Activated CD8-positive, alpha-beta memory T cell treated with anti-CD3 and anti-CD28 coated beads for 48 hours (primary cell): ENCODE data around the gene STOML3.

ENCODE experiments used
- DNase-seq, 3 experiments: peaks; one replicate each; pipeline ENCODE4 v3.0.0-alpha.2; 2020; ENCODE audit warnings: low read depth in 2 of 3, low spot score in 2 of 3

Gene STOML3

GRCh38 chr13:38981096-38981495 lies 9.5 kb downstream of the STOML3 start:
- no peak for DNase-seq

DNA sequence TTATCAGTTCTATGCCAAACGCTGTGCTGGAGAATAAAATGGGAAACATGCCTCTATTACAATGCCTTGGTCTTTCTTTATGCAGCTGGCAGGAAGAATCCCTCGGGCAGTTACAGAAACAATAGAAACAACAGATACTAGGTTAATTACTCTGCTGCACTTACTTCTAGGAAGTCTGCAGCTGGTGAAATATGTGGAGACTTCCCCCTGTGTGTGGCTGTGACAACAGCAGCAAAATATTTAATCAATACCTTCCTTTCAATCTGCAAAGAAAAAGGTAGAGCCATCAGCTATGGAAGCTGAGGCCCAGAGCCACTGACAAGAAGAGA lies 9.9 kb downstream of the STOML3 start:
- no peak for DNase-seq

GRCh38 chr13:38979891-38980749 lies 10.5 kb downstream of the STOML3 start:
- DNase-seq, result no peak

DNA sequence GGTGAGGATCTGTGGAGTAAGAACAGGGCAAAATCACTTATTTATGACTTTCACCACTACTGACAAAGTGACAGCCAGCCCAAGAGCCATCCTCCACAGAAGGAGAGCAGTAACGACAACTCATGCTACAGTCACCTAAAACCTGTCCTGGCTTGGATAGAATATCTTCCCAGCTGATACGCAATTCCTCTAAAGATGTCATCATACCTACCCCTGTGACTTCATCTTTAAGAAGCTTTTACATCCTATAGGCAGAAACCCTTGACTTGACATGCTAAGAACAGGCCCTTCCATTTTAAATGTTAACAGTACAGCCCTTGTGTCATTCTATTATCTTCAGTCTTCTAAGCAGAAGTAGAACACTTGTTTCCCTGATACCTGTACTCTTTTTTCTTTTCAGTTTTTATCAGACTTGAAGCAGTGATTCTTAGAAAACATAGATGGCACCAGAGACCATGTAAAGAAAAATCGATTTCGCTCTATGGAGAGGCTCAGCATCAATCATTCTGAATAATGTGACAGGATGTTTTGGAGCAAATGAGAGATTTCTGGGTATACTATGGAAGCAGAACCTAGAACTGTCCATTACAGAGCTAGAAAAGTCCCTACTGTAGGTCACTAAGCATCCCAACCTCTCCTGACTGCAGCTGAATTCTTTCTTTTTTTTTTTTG lies 20.1 kb downstream of the STOML3 start:
- DNase-seq, result no peak

GRCh38 chr13:38969187-38969586 lies 21.4 kb downstream of the STOML3 start:
- DNase-seq, result no peak

- no peak for DNase-seq
These were observed 23.2 kb downstream of the STOML3 start for GRCh38 chr13:38967446-38967845.

GRCh38 chr13:38965281-38965680 lies 25.4 kb downstream of the STOML3 start:
- DNase-seq, result no peak

DNA sequence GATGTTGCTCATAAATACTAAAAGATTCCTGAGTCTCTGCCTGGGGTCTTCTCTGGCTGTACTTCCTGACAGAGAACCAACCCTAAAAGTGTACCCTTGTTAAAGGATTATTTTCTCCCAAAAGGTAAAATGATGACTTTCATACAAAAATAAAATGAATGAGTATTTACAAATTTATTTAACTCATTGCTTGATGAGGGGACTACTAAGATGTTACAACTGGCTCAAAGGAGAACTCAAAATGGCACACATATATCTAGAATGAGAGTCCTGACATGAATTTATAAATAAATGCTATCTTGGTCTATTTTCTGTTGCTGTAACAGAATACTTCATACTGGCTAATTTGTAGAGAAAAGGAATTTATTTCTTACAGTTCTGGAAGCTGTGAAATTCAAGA lies 30.5 kb downstream of the STOML3 start:
- no peak for DNase-seq

DNA sequence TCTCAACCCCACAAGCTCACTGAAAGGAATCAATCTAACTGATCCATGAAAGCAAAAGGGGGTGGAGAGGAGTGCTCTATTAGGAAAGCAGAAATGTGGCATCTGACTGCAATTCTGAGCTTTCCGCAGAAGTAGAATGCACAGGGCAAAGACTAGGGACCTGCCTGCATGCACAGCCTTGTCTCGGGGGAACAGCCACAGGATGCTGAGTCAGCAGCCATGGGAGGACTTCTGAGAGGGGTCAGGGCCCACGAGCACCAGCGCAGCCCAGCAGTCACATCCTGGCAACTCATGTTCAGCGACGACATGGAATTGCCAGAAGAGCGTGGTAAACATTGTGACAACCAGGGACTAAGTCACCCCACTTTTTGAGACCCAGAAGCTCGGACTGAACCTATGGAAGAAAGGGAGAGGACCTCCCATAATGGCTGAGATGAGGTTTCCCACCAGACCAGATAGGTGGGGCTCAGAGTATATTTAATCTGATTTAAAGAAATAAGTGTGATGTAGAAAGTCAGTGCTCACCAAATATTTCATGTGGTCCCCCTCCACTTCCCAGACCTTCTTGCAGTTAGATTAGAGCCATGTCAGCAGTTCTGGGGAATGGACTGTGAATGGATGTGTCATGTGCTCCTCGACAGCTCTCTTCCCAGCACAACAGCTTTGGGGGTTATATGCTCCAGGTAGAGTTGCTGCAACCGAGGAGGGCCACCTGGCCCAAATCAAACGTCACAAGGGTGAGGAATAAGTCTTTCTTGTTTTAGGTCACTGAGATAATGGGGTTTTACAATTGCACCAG lies 32.6 kb downstream of the STOML3 start:
- DNase-seq, result no peak

- DNase-seq, result no peak
These were observed 35.8 kb downstream of the STOML3 start for GRCh38 chr13:38954844-38955243.

GRCh38 chr13:38954291-38954690 lies 36.3 kb downstream of the STOML3 start:
- no peak for DNase-seq

DNA sequence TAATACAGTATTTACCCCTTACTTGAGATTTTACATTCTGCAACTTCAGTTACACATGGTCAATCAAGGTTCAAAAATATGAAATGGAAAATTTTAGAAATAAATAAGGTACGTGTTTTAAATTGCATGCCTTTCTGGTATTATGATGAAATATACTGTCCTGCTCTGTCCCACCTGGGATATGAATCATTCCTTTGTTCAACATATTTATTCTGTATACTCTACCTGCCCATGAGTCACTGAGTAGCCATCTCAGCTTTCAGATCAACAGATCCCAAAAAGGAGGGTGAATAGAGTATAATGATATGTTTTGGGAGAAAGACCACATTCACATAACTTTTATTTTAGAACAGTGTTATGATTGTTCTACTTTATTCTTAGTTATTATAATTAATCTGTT lies 37.8 kb downstream of the STOML3 start:
- no peak for DNase-seq

DNA sequence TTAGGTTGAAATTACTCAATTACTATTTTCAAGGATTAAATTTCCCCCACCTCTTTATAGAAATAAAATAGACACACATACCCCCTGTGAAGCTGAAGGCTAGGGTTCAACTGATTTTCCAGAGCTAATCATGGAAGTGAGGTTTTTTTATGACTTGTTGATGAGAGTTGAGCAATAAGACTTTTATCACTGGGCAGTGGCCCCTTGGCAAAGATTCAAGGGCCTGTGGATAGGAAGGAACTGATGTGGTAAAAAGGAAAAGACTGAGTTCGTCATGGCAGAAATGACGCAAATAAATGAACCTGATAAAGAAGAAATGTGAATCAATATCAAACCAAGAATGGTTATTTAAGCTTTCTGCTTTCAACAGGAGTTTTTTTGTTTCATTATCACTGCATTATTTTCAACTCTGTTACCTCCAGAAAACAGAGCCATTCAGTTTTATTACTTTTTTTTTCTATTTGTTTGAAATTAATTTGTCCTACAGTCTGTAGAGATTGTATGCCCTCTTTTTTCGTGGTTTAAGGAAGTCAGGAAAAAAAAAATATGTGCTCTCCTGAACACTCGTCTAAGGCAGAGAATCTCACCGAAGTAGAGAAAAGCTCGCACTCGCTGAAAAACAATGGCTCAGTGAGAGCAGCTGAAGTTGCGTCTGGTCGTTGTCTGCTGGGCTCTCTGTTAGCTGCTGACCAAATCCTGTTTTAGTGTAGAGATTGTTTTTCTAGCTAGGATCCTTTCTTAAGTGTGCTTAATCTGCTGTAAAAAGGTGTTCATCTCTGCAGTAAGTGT lies 38.9 kb downstream of the STOML3 start:
- no peak for DNase-seq

DNA sequence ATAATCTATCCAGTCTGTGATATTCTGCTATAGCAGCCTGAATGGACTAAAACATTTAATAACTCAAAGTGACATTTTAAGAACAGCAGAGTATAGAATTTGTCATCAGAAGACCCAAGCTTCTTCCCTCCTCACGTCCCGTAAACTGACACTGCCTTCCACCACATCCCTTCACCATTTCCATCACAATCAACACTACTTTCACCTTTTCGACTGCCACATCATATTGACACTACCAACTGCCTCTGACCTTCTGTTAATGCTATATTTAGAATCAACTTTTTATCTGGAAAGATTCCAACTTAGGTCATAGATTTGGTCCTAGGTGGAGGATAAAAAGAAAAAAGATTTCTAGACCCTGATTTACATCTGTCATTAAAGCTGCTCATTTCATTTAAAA lies 39.6 kb downstream of the STOML3 start:
- no peak for DNase-seq

GRCh38 chr13:38947054-38947453 lies 43.6 kb downstream of the STOML3 start:
- DNase-seq, result no peak

DNA sequence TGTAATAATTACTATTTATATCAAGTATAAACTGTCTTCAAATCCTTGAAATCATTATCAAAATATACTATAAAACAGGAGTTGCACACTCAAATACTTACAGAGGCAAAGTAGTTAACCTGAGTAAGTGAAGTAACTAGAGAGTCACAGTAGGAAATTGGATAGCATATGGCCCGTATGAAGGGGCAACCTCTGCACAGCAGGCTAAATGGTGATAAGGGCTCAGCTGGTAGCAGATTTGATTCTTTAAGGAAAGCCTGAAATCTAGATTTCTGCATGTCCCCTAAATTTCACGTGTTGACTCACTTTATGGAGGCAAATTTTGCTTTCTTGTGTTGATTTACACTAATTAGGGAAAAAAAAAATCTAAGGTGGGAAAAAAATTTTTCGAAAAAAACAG lies 46.4 kb downstream of the STOML3 start:
- DNase-seq, result no peak

DNA sequence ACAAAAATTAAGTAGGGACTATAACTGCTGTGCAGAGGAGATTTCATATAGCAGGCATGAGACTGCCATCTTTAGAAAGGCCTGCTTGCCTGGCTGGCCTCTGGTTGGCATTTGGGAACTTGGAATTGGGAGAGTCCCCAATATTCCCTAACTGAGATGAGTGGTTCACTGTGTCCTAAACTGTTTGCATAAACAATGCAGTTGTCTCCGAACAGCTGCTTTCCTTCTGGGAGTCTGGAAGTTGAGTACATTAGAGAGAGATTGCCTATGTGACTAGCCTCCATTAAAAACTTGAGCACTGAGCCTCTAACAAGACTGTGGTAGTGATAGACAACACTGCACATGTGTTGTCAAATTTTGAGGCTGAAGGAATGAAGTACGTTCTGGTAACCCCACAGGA lies 47.4 kb downstream of the STOML3 start:
- no peak for DNase-seq

GRCh38 chr13:38941353-38941945 lies 49.2 kb downstream of the STOML3 start:
- no peak for DNase-seq

DNA sequence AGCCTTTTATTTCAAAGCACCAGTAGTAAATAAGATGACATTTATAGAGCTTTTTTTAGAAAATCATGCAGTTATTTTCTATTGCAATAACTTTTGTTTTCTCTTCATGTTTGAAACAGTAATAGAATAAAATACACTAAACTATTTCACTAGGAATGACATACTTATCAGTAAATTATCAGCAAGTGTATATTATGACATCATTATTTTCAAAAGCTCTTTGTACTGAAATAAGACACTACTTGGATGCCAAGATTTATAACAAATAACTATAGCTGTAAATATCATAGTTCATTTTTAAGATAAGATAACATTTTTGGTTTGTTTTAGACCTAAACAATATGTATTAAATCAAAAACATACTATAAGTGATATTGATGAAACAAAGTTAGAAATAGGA lies 56.8 kb downstream of the STOML3 start:
- no peak for DNase-seq

GRCh38 chr13:38922170-38922569 lies 68.5 kb downstream of the STOML3 start:
- no peak for DNase-seq

GRCh38 chr13:38921081-38921480 lies 69.5 kb downstream of the STOML3 start:
- no peak for DNase-seq
